GM19397 (cell line): ENCODE results near the gene RUNX1.
A peak's percentile ranks its signal among the peaks of the same experiment; 100 is the strongest.

ENCODE experiments used
- ATAC-seq: cut with Tn5 transposase; IDR thresholded peaks from one replicate; pipeline ENCODE4 v1.9.1; 2021; ENCODE audit warnings: mild to moderate bottlenecking, moderate library complexity; ENCODE audit not compliant: unreplicated experiment

RUNX1 gene

DNA sequence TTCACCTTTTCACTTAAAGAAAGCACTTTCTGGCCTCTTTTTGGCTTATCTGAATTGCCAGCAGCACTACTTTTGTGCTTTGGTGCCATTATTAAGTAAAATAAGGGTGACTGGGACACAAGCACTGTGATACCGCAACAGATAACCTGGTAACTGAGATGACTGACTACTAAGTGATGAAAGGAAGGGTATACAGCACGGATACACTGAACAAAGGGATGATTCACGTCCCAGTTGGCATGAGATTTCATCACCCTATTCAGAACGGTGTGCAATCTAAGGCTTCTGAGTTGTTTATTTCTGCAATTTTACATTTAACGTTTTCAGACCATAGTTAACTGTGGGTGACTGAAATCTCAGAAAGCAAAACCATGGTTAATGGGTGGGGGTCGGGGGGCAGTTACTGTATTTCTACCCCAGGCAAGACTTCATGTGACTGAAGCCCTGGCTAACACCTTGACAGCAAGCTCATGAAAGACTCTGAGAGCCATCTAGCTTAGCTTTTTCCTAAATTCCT lies 277.5 kb downstream of the RUNX1 start:
- ATAC-seq = no peak

- no peak for ATAC-seq
Observed at GRCh38 chr21:34770576-34770975, 278.5 kb downstream of the RUNX1 start.

- ATAC-seq = no peak
Observed at GRCh38 chr21:34768326-34768725, 280.8 kb downstream of the RUNX1 start.

GRCh38 chr21:34766862-34767261 lies 282.2 kb downstream of the RUNX1 start:
- no peak for ATAC-seq

- no peak for ATAC-seq
Observed at GRCh38 chr21:34765619-34766018, 283.5 kb downstream of the RUNX1 start.

GRCh38 chr21:34764715-34765284 lies 284.3 kb downstream of the RUNX1 start:
- ATAC-seq = no peak

- ATAC-seq = no peak
Observed at GRCh38 chr21:34762786-34763185, 286.3 kb downstream of the RUNX1 start.

DNA sequence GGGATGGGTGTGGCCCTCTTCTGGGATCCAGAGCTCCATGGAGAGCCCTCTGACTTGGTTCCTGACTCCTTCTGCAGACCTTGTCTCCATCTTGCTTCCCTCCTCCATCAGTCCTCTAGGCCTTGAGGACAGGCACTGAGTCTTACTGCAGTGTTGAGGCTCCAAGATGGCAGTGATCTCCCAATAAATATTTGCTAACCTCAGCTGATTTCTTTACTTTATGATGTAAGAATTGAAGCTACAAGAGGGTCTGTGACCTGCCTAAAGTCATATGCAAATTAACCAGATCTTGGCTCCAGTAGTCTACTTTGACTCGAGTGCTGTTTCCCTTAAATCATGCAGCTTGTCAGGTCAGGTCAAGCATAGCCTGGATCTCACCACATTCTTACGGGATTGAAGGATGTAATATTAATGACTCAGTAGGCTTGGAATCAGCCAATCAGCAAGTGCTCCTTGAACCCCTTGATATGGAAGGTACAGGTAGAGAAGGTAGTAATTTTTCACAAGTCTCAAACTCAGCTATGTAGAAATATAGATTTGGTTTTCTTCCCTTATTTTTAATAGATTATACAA lies 287.3 kb downstream of the RUNX1 start:
- ATAC-seq = no peak

- no peak for ATAC-seq
Observed at GRCh38 chr21:34754690-34755647, 294.1 kb downstream of the RUNX1 start.

GRCh38 chr21:34748862-34749261 lies 300.2 kb downstream of the RUNX1 start:
- no peak for ATAC-seq

GRCh38 chr21:34745557-34746255 lies 303.4 kb downstream of the RUNX1 start:
- ATAC-seq = peak; percentile 64

DNA sequence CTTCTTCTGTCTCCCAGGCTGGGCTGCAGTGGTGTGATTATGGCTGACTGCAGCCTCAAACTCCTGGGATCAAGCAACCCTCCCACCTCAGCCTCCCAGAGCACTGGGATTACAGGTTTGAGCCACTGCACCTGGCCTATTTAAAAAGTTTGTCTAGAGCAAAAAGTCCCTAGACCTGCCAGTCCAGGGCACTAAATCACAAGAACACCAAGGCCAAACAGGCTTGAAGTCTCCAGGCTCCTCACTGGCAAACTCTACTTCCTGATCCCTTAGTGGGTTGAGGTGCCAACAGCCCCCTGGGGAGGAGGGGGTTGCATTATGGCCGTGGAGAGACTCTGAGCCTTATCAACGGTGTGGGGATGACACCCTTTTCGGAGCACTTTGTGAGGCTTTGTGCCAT lies 304.3 kb downstream of the RUNX1 start:
- ATAC-seq = no peak

GRCh38 chr21:34743831-34744230 lies 305.3 kb downstream of the RUNX1 start:
- ATAC-seq = no peak

GRCh38 chr21:34743285-34743684 lies 305.8 kb downstream of the RUNX1 start:
- ATAC-seq = no peak

- ATAC-seq = no peak
Observed at GRCh38 chr21:34740198-34740597, 308.9 kb downstream of the RUNX1 start.
